HG02852 (cell line): ENCODE measurements around the gene DNMT3A.

Experiments used
- ATAC-seq: cut with Tn5 transposase; IDR thresholded peaks from one replicate; pipeline ENCODE4 v1.9.1; 2021; ENCODE audit warnings: mild to moderate bottlenecking, moderate library complexity; ENCODE audit not compliant: unreplicated experiment

Gene DNMT3A

GRCh38 chr2:25347846-25348245, 6.1 kb upstream of the DNMT3A start:
- ATAC-seq, result no peak

GRCh38 chr2:25347205-25347815, 5.6 kb upstream of the DNMT3A start:
- ATAC-seq, result no peak

GRCh38 chr2:25343187-25343825, 1.6 kb upstream of the DNMT3A start:
- ATAC-seq, result no peak

- peak; percentile 70 for ATAC-seq
Observed at GRCh38 chr2:25342372-25343186, 854 bp upstream of the DNMT3A start.

- ATAC-seq, result peak; percentile 20
Observed at GRCh38 chr2:25341011-25341727, 556 bp downstream of the DNMT3A start.

GRCh38 chr2:25340181-25340921, 1.4 kb downstream of the DNMT3A start:
- ATAC-seq, result no peak

GRCh38 chr2:25339791-25340180, 1.9 kb downstream of the DNMT3A start:
- ATAC-seq, result no peak

- no peak for ATAC-seq
Observed at GRCh38 chr2:25339211-25339674, 2.5 kb downstream of the DNMT3A start.

GRCh38 chr2:25338401-25338800, 3.3 kb downstream of the DNMT3A start:
- no peak for ATAC-seq

GRCh38 chr2:25337891-25338290, 3.8 kb downstream of the DNMT3A start:
- ATAC-seq, result no peak

GRCh38 chr2:25337276-25337675, 4.4 kb downstream of the DNMT3A start:
- no peak for ATAC-seq

GRCh38 chr2:25336383-25336841, 5.3 kb downstream of the DNMT3A start:
- ATAC-seq, result no peak

GRCh38 chr2:25335971-25336370, 5.8 kb downstream of the DNMT3A start:
- ATAC-seq, result no peak

- ATAC-seq, result no peak
Observed at GRCh38 chr2:25335204-25335603, 6.5 kb downstream of the DNMT3A start.

GRCh38 chr2:25334482-25334881, 7.2 kb downstream of the DNMT3A start:
- no peak for ATAC-seq

GRCh38 chr2:25333981-25334380, 7.7 kb downstream of the DNMT3A start:
- no peak for ATAC-seq

- ATAC-seq, result no peak
Observed at GRCh38 chr2:25332571-25332970, 9.2 kb downstream of the DNMT3A start.

GRCh38 chr2:25331686-25332365, 9.9 kb downstream of the DNMT3A start:
- no peak for ATAC-seq

- no peak for ATAC-seq
Observed at GRCh38 chr2:25330937-25331336, 10.8 kb downstream of the DNMT3A start.

GRCh38 chr2:25330273-25330672, 11.5 kb downstream of the DNMT3A start:
- ATAC-seq, result no peak
